ENCODE measurements around the gene SLC26A11.
"Not testable (repeated sequence)": the region's sequence is repeated elsewhere in the genome, so short reads cannot be mapped to it uniquely, and the experiment has no call there.

The SLC26A11 gene

DNA sequence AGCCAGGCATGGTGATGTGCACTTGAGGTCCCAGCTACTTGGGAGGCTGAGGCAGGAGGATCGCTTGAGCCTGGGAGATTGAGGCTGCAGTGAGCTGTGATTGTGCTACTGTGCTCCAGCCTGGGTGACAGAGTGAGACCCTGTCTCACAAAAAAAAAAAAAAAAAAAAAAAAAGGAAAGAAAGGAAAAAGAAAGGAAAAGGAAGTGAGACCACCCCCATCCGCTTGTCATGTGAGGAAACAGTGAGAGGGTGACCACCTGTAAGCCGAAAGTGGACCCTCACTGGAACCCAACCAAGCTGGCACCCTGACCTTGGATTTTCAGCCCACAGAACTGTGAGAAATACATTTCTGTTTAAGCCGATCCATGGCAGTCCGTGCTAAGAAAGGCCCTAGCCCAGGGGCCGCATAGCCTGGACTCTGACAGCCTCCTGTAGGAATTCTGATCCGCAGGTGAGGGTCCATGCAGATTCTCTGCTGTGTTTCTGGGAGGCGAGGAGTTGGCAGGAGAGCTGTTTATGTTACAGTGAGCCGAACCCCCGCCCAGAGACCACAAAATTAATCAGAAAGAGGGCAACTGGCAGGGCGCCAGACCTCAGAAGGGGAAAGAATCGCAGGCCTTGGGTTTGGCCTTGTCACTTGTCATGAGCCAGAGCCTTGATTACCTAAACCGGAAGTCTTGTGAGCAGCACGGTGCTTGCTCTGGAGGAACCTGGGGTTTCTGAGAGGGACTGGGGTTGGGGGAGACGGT, 1.0 kb upstream of the SLC26A11 start:
- DNase-seq = no peak

GRCh38 chr17:80219763-80220053, 519 bp upstream of the SLC26A11 start:
- DNase-seq = no peak

DNA sequence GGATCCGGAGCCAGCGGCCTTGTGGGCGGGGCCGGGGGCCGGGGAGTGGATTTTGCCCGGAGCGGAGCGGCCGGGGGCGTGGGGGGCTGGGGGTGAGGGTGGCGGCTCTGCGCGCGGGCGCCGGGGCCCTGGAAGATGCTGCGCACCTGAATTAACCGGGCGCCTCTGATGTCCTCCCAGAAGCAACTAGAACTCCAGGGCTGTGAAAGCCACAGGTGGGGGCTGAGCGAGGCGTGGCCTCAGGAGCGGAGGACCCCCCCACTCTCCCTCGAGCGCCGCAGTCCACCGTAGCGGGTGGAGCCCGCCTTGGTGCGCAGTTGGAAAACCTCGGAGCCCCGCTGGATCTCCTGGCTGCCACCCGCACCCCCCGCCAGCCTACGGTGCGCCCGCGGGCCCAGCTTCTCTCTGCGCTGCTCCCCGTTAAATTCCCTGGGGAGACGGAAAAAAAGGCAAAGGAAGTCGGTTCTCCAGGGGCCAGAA, 549 bp downstream of the SLC26A11 start:
- no peak for DNase-seq

- DNase-seq = no peak
Measured at GRCh38 chr17:80221351-80222105, 1.3 kb downstream of the SLC26A11 start.

GRCh38 chr17:80222376-80223141, 2.3 kb downstream of the SLC26A11 start:
- no peak for DNase-seq

GRCh38 chr17:80223142-80223815, 3.1 kb downstream of the SLC26A11 start:
- DNase-seq = no peak

- no peak for DNase-seq
Measured at GRCh38 chr17:80223838-80224497, 3.7 kb downstream of the SLC26A11 start.

GRCh38 chr17:80224683-80225082, 4.5 kb downstream of the SLC26A11 start:
- no peak for DNase-seq

DNA sequence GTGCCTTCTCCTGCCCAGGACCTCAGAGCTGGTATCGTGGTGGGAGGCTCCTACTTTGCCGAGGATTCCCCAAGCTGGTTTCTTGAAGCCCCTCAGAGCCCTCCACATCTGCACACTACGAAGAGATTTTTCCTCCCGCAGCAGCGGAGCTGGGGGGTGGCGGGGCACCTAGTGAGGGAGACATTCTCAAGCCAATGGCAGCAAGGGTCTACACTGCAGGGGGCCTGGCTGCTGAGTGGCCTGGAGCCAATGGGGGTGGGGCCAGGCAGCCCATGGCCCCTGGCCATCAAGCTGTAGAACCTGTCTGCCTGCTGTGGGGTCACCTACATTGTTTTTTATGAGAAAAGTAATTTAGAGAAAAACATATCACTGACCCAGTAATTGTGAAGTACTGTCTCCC, 5.0 kb downstream of the SLC26A11 start:
- DNase-seq = no peak

GRCh38 chr17:80227156-80227555, 6.9 kb downstream of the SLC26A11 start:
- DNase-seq = no peak

- no peak for DNase-seq
Measured at GRCh38 chr17:80227666-80228065, 7.4 kb downstream of the SLC26A11 start.

- DNase-seq = no peak
Measured at GRCh38 chr17:80228477-80228876, 8.2 kb downstream of the SLC26A11 start.

DNA sequence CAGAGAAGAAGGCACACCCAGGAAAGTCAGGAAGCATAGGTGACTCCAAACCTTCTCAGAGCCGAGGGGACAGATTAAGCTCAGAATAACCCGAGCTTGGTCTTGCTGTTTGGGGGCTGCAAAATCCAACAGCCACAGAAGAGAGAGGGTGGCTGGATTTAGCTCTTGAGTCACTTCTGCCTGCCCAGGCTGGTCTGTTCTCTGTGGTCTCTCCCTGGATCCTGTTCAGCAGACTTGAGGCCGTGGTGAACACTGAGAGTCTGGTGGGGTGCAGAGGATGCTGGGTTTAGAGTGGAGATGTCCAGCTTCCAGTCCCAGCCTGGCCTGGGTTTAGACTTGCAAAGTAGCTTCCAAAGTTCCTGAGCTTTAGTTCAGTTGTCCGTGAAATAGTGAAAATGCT, 8.8 kb downstream of the SLC26A11 start:
- DNase-seq = no peak

DNA sequence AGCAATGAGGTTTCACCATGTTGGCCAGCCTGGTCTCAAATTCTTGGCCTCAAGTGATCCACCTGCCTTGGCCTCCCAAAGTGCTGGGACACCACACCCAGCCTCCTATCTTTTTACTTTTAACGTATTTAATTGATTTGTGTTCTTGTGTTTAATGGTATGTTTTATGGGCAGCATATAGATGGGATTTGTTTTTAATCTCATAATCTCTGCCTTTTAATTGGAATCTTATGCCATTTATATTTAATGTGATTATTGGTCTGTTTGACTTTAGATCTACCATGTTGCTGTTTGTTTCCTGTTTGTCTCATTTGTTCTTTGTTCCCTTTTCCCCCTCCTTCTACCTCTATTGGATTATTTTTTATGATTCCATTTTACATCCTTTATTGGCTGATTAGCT, 12.2 kb downstream of the SLC26A11 start:
- no peak for DNase-seq

DNA sequence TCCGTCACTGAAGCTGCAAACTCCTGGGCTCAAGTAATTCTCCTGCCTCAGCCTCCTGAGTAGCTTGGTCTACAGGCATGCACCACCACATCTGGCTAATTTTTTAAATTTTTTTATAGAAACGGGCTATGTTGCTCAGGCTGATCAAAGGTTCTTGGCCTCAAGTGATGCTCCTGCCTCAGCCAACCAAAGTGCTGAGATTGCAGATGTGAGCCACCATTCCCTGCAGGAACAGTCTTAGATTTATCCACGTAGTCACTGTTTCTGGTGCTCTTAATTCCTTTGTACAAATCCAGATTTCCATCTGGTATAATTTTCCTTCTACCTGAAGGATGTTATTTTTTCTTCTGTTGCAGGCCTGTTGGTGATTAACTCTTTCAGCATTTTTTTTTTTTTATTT, 13.0 kb downstream of the SLC26A11 start:
- DNase-seq = no peak

DNA sequence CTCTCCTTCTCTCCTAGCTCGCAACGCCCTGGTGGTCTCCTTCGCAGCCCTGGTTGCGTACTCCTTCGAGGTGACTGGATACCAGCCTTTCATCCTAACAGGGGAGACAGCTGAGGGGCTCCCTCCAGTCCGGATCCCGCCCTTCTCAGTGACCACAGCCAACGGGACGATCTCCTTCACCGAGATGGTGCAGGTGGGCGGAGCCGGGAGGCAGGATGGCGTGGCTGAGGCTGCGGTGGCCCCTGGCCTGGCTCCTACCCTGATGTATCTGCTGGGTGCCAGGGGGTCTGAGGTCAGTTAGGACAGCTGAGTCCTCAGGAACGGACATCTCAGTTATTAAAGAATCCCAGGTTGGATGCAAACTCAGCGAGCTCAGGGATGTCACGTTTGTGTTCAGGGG, 16.7 kb downstream of the SLC26A11 start:
- DNase-seq = no peak

DNA sequence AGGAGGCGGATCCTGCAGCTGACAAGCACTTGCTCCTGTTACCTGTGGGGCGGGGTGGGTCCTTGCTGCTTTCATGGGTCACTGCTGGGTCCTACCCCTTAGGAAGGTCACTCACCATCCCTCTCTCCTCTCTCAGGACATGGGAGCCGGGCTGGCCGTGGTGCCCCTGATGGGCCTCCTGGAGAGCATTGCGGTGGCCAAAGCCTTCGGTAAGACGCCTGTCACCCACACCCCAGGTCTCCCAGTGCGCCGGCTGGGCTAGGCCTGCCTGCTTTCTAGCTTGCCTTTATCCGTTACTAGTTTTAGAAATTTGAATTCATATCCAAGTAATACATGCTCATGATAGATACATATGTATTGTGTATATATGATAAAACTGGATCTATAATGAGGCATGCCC, 17.2 kb downstream of the SLC26A11 start:
- DNase-seq = no peak

- no peak for DNase-seq
Measured at GRCh38 chr17:80242505-80242904, 22.3 kb downstream of the SLC26A11 start.

DNA sequence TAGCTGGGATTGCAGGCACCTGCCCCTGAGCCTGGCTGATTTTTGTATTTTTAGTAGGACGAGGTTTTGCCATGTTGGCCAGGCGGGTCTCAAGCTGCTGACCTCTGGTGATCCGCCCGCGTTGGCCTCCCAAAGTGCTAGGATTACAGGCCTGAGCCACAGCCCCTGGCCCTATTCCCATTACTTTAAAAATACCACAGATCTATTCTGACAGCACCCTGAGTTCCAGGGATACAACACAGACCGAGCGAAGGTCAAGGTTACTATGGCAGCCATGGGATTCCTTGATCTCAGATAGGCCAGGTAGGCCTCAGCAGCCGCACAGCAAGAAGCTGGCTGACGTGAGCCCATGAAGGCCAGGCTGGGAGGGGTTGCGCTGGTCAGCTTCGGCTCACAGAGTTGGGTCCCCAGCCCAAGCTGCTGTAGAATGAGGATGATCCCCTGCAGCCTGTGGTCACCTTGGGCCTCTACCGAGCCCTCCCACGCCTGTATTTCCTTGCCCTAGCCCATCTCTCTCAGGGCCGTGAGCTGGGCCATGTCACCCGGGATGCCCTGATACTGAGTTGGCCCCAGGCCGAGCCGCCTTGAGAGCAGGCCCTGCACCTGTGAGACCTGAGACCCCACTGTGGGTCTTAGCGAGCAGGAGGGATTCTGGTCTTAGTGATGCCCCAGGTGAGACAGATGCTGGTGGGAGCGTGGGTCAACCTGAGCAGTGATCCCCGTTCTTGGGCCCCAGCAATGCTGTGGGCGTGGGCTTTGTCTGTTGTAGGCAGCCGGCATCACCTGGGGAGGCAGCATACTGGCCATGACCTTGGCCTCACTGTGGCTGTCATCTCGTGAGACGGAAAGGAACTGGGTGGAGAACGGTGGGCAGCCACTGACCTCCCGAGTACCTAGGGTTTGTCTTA, 23.6 kb downstream of the SLC26A11 start:
- no peak for DNase-seq

- DNase-seq = not testable (repeated sequence)
Measured at GRCh38 chr17:80244448-80244847, 24.2 kb downstream of the SLC26A11 start.

DNA sequence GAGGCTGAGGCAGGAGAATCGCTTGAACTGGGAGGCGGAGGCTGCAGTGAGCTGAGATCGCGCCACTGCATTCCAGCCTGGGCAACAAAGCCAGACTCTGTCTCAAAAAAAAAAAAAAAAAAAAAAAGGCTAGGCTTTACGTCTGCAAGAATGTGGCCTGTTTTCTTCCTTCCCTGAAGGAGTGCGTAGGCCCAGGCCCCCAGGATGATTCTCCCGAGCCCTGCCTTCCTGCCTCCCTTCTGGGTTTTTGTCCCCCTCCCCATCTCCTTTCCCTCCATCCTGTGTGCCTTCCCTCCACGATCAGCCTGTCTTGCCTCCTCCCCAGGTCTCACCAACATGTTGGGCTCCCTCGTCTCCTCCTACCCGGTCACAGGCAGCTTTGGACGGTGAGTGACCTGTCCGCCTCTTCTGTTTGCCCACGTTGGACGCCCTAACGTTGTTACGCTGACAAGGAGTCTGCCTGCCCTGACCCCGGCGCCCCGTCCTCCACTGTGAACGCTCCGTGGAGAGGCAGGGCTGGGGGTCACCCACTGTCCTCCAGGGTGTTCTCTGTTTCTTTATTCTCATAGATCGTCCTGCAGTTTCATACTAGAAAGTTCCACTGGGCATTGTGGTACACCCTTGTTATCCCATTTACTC, 24.8 kb downstream of the SLC26A11 start:
- DNase-seq = no peak

Data from NCI-H524 treated with DMSO at 0.1 percent for 48 hours (cell line).